ENCODE measurements around the gene ERF.

The ERF gene

GRCh38 chr19:42291435-42291810, 36.5 kb upstream of the ERF start:
- H3K4me3 ChIP-seq (replicated peaks; ENCODE audit: low read depth, low read length): no peak overlapping the region
- DNase-seq (ENCODE audit: extremely low read depth, low read depth): no peak
- no peak for TF ChIP-seq CTCF (IDR thresholded peaks at IDR 0.05; ENCODE audit: low read depth, low read length, missing control alignments)

- TF ChIP-seq CTCF (IDR thresholded peaks at IDR 0.05; ENCODE audit: low read depth, low read length, missing control alignments): peak; percentile 63
- no peak overlapping the region for H3K4me3 ChIP-seq (replicated peaks; ENCODE audit: low read depth, low read length)
- DNase-seq (ENCODE audit: extremely low read depth, low read depth): no peak
Measured at GRCh38 chr19:42290523-42291434, 35.9 kb upstream of the ERF start.

- no peak overlapping the region for H3K4me3 ChIP-seq (replicated peaks; ENCODE audit: low read depth, low read length)
- DNase-seq (ENCODE audit: extremely low read depth, low read depth): no peak
- no peak for TF ChIP-seq CTCF (IDR thresholded peaks at IDR 0.05; ENCODE audit: low read depth, low read length, missing control alignments)
Measured at GRCh38 chr19:42290136-42290522, 35.2 kb upstream of the ERF start.

GRCh38 chr19:42289556-42290041, 34.7 kb upstream of the ERF start:
- TF ChIP-seq CTCF (IDR thresholded peaks at IDR 0.05; ENCODE audit: low read depth, low read length, missing control alignments): no peak

GRCh38 chr19:42288881-42289555, 34.1 kb upstream of the ERF start:
- no peak for DNase-seq (ENCODE audit: extremely low read depth, low read depth)
- TF ChIP-seq CTCF (IDR thresholded peaks at IDR 0.05; ENCODE audit: low read depth, low read length, missing control alignments): no peak
- no peak overlapping the region for H3K4me3 ChIP-seq (replicated peaks; ENCODE audit: low read depth, low read length)

More at GRCh38 chr19:42289556-42290041, 34.7 kb upstream of the ERF start:
- no peak for DNase-seq (ENCODE audit: extremely low read depth, low read depth)
- no peak overlapping the region for H3K4me3 ChIP-seq (replicated peaks; ENCODE audit: low read depth, low read length)

- no peak for TF ChIP-seq CTCF (IDR thresholded peaks at IDR 0.05; ENCODE audit: low read depth, low read length, missing control alignments)
- H3K4me3 ChIP-seq (replicated peaks; ENCODE audit: low read depth, low read length): no peak overlapping the region
- DNase-seq (ENCODE audit: extremely low read depth, low read depth): no peak
Measured at GRCh38 chr19:42288387-42288786, 33.5 kb upstream of the ERF start.

All from HFF-Myc (cell line).